HG02759 (cell line): ENCODE data around the gene SCML1.

Source experiments
- ATAC-seq: cut with Tn5 transposase; IDR thresholded peaks from one replicate; pipeline ENCODE4 v1.9.1; 2021; ENCODE audit warnings: mild to moderate bottlenecking, moderate library complexity; ENCODE audit not compliant: unreplicated experiment

SCML1 gene

DNA sequence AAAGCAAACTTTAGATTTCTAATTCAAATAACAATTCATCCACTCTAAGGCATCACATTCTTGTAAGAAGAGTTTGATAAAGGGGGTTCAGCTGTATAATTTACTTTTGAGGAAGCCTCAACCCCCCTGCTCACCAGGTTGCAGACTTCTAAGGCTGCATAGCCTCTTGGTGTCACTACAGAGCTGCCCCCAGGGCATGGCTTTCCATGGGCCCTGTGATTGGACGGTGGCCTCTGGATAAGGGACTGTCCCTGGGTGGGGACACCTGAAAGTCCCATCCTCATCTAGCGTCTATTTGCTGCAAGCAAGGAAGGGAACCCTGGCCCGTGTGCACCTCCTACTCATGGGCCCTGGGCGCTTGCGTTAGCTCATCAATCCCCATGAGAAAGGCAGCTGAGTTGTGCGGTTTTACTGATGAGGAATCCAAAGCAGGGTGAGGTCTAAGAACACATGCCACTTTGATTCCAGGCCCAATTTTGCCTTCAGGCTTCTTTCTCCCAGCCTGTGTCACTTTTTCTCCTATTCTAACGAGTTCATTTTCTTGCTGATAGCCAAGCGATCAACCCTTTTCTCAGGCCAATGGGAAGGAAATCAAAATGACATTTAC is 51.8 kb downstream of the SCML1 start:
- ATAC-seq = no peak

DNA sequence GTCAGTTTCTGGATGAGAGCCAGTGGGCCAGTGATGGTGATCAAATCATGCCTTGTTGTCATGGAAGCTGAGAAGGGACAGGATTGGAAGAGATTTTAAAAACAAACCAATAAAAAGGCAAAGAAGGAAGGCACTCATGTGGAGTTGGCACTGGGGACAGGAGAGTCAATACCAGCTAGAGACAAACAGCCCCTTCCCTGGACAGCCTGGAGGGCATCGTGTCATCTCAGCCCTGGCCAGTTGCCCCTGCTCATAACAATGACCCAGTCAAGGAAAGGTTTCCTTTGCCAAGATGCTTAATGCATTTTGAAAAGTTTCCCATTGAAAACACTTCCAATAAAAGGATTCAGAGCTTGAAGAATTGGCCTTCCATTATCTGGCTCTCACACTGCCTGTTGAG is 55.5 kb downstream of the SCML1 start:
- ATAC-seq = no peak

DNA sequence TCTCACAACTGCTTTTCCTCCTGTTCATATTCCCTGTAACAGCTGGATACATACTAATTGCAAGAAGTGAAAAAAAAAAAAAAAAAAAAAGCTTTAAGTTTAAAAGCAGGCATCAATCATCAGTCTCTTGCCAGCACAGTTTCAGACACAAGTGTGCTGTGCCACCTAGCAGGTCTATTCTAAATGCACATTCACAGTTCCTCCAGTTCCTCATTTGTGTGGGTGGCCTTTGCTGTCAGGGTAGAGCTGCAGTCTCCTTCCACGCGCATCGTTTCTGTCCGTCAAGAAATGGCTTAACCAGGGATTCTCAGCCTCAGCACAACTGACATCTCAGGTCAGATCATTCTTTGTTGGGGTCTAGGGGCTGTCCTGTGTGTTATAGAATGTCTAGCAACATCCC is 61.6 kb downstream of the SCML1 start:
- no peak for ATAC-seq

DNA sequence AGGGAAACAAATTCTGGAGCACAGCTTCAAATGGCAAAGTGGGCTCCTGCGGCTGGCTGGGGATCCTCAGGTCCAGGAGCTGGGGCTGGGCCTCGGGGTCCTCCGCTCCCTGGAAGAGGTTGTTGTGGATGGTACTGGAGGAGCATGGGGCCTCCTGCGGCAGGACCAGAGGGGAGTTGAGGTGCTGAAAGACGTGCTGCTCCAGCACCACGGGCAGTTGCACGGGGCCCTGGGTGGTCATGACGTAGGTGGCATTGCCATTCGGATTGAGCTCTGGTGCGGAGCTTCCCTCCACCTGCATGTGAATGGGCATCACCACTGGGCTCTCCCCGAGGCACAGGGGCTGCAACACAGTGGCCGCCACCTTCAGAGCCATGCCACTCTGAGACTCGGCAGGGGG is 64.1 kb downstream of the SCML1 start:
- ATAC-seq = no peak

DNA sequence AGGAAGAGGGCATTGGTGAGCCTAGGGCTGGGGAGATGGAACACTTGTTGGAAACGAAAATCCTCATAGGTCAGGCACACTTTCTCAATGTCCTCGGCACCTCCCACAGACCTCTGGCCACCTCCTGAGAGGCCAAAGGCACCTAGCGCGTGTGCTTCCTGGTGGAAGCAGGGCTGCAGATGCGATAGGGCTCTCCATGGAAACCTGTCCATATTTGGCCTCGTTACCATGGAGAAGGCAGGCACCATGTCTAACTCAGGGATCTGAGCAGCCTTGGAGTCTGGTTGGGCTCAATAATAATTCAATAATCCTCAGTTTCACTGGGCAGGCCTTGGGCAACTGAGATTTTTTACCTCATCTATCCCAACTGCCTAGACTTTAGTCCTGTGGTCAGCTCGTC is 65.5 kb downstream of the SCML1 start:
- ATAC-seq = no peak

DNA sequence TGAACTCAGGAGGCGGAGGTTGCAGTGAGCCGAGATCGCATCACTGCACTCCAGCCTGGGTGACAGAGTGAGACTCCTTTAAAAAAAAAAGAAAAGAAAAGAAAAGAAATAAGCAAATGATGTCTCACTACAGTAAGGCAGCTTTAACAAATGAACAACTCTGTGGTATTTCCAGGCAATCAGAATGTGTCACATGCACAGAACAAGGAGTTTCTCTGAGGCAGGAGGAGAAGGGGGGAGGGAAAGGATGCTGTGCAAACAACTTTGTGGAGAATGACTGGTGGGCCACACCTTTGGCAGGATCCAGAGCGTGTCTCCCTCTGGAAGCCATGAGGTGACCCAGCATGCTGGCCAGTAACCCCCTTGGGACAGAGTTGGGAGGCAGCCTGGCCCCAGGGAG is 66.2 kb downstream of the SCML1 start:
- no peak for ATAC-seq
